ENCODE data around the gene C2CD2. TPM values are rescaled to one million over a fixed set of nuclear protein-coding genes. Genes with fewer than 3 reads are reported as not detected.

C2CD2 gene
- total and polyA plus RNA-seq, 2 of the 8 experiments (the other 6 are each of a cell fraction or from before 2014, with no cell fraction given) = 10.4 to 13.0 TPM

DNA sequence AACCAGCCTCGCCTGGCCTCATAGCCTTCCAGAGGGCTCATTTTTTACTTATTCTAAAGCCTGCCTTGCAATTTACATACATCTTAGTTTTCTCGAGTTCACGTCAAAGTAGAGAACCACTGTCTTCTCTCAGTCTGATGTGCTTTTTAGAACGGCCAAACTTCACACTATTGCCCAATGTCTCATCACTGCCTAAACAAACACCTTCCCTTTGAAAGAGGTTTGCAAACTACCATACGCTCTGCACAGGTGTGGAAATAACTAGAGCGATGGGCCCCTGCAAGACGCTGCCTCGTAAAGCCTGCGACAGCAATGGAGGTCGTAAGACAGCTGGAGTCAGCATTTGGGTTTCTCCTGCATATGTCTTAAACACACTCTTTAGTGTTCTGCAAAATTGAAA is 97.2 kb downstream of the C2CD2 start (continued):
- TF ChIP-seq EZH2 (IDR thresholded peaks at IDR 0.05; ENCODE audit: low read depth, low read length, severe bottlenecking) = no peak
- no peak for TF ChIP-seq FOSL1 (IDR thresholded peaks at IDR 0.05; ENCODE audit: insufficient read depth, low read depth, low read length)
- no peak for TF ChIP-seq TEAD4 (IDR thresholded peaks at IDR 0.05; ENCODE audit: low read depth, low read length)
- TF ChIP-seq NRF1 (IDR thresholded peaks at IDR 0.05; ENCODE audit: low read depth, low read length) = no peak
- no peak for TF ChIP-seq RNF2 (IDR thresholded peaks at IDR 0.05; ENCODE audit: borderline replicate concordance, low read depth, low read length, missing control alignments, poor library complexity, severe bottlenecking)
- no peak for TF ChIP-seq CBX5 (IDR thresholded peaks at IDR 0.05; ENCODE audit: low read depth, low read length)
- TF ChIP-seq PHF8 (conservative IDR thresholded peaks at IDR 0.05; ENCODE audit: low read depth, low read length) = no peak
- no peak for TF ChIP-seq CREB1 (IDR thresholded peaks at IDR 0.05)
